ENCODE measurements around the gene FBXW12.

- TF ChIP-seq EZH2 (IDR thresholded peaks at IDR 0.05) (no peak), POLR2AphosphoS5 (IDR thresholded peaks at IDR 0.05; ENCODE audit: borderline replicate concordance, low read depth, low read length) (no peak)
Observed at GRCh38 chr3:48404440-48405342, 32.7 kb downstream of the FBXW12 start.

All from SK-N-MC (cell line).